Breast epithelium (tissue), 4 donors: ENCODE measurements around the gene CFLAR. TPM values are rescaled to one million over a fixed set of nuclear protein-coding genes. Genes with fewer than 3 reads are reported as not detected.

Experiments
- DNase-seq, 2 donors: peaks; one replicate each; pipeline ENCODE4 v3.0.0-alpha.2; 2019; ENCODE audit warnings: low spot score in 2 of 2
- H3K27ac ChIP-seq, 2 donors: fragments of 200-600 bp; sonication (generic) in 1 of 2; one replicate each; pipeline ENCODE4 v1.5.1; 2016 to 2019; ENCODE audit warnings: mild to moderate bottlenecking in 1 of 2
- H3K27me3 ChIP-seq, 2 donors: fragments of 200-600 bp; sonication (generic) in 1 of 2; one replicate each; pipeline versions ENCODE4 v1.5.1 to v1.6.0; 2017 to 2019; ENCODE audit warnings: control low read depth in 1 of 2, mild to moderate bottlenecking in 1 of 2
- H3K36me3 ChIP-seq: fragments of 200-600 bp; one replicate; pipeline ENCODE4 v1.5.1; 2019
- H3K4me1 ChIP-seq, 2 donors: fragments of 200-600 bp; sonication (generic); one replicate each; pipeline ENCODE4 v1.5.1; 2016 to 2019; ENCODE audit warnings: control low read depth in 1 of 2
- H3K4me3 ChIP-seq, 3 donors: fragments of 200-600 bp; sonication (generic); 1 replicate in 2 of 3; 2 replicates in 1 of 3; pipeline ENCODE4 v1.5.1; 2016 to 2019; ENCODE audit warnings: mild to moderate bottlenecking in 3 of 3, moderate library complexity in 2 of 3
- H3K9me3 ChIP-seq, 2 donors: fragments of 200-600 bp; sonication (generic) in 1 of 2; one replicate each; pipeline ENCODE4 v1.5.1; 2016 to 2019; ENCODE audit warnings: control low read depth in 1 of 2
- CTCF ChIP-seq, 3 donors: fragments of 450-650 bp; IDR thresholded peaks; one replicate each; pipeline ENCODE4 v1.5.1; 2016 to 2017; ENCODE audit warnings: antibody characterized with exemption in 3 of 3, mild to moderate bottlenecking in 3 of 3, moderate library complexity in 3 of 3
- POLR2A ChIP-seq: fragments of 450-650 bp; IDR thresholded peaks from one replicate; pipeline ENCODE4 v1.6.1; 2016; ENCODE audit warnings: antibody characterized with exemption, mild to moderate bottlenecking, moderate library complexity
- POLR2AphosphoS5 ChIP-seq, 3 donors: sonication (generic); formaldehyde crosslinking; IDR thresholded peaks; one replicate each; pipeline ENCODE4 v1.6.1; 2017; ENCODE audit warnings: antibody characterized with exemption in 3 of 3
- intact Hi-C: fragments of 100-400 bp; cut with DNase I; formaldehyde crosslinking; loops from one replicate; pipeline ENCODE4 v1.15.1; 2023; ENCODE audit warnings: low total_unique reads
- total RNA-seq, 3 donors: library from RNA; depleted of rRNA; stranded (reverse); fragments of >200 nt; gene quantifications; one replicate each; pipeline ENCODE4 v1.1.0, GENCODE V29; 2016

Gene CFLAR
- total RNA-seq, 3 donors from 2014 or later: 180 to 322 (median 207) TPM

- no peaks in the 10 kb centered on the region for H3K36me3 ChIP-seq
- H3K9me3 ChIP-seq: no peaks in the 10 kb centered on the region
- no peaks in the 10 kb centered on the region for H3K27me3 ChIP-seq
- intact Hi-C loops: no loop called here
- no peak for DNase-seq
- H3K27ac ChIP-seq: no peak overlapping the region
- H3K4me1 ChIP-seq: no peaks in the 10 kb centered on the region
- no peak overlapping the region for H3K4me3 ChIP-seq
- no peak for TF ChIP-seq CTCF (IDR thresholded peaks at IDR 0.05)
- TF ChIP-seq POLR2AphosphoS5 (IDR thresholded peaks at IDR 0.05): no peak
- no peak for TF ChIP-seq POLR2A
These were observed 10.2 kb upstream of the CFLAR start for GRCh38 chr2:201105759-201106158.

- H3K9me3 ChIP-seq: no peaks in the 10 kb centered on the region
- no peak for DNase-seq
- no peak overlapping the region for H3K27ac ChIP-seq
- no peaks in the 10 kb centered on the region for H3K27me3 ChIP-seq
- TF ChIP-seq POLR2AphosphoS5 (IDR thresholded peaks at IDR 0.05) (no peak), CTCF (IDR thresholded peaks at IDR 0.05) (no peak), POLR2A (no peak)
- no peaks in the 10 kb centered on the region for H3K4me1 ChIP-seq
- H3K36me3 ChIP-seq: no peaks in the 10 kb centered on the region
- intact Hi-C loops: no loop called here
- no peak overlapping the region for H3K4me3 ChIP-seq
These were observed 8.3 kb upstream of the CFLAR start for GRCh38 chr2:201107624-201108023.

- DNase-seq: no peak
- intact Hi-C loops: no loop called here
- Histone ChIP-seq H3K36me3 (no peaks in the 10 kb centered on the region), H3K27me3 (no peaks in the 10 kb centered on the region), H3K27ac (no peak overlapping the region), H3K4me3 (no peak overlapping the region), H3K4me1 (no peaks in the 10 kb centered on the region), H3K9me3 (no peaks in the 10 kb centered on the region)
- TF ChIP-seq POLR2A: no peak
- TF ChIP-seq CTCF (IDR thresholded peaks at IDR 0.05): no peak
- TF ChIP-seq POLR2AphosphoS5 (IDR thresholded peaks at IDR 0.05): no peak
These were observed 7.6 kb upstream of the CFLAR start for GRCh38 chr2:201108341-201108740.

GRCh38 chr2:201109186-201109585 lies 6.8 kb upstream of the CFLAR start:
- Histone ChIP-seq H3K4me1 (no peaks in the 10 kb centered on the region), H3K27ac (no peak overlapping the region), H3K9me3 (no peaks in the 10 kb centered on the region), H3K27me3 (no peaks in the 10 kb centered on the region), H3K36me3 (no peaks in the 10 kb centered on the region), H3K4me3 (no peak overlapping the region)
- no peak for DNase-seq
- intact Hi-C loops: no loop called here
- TF ChIP-seq CTCF (IDR thresholded peaks at IDR 0.05) (no peak), POLR2AphosphoS5 (IDR thresholded peaks at IDR 0.05) (no peak), POLR2A (no peak)

GRCh38 chr2:201110615-201111014 lies 5.3 kb upstream of the CFLAR start:
- Histone ChIP-seq H3K36me3 (no peaks in the 10 kb centered on the region), H3K9me3 (no peaks in the 10 kb centered on the region), H3K4me1 (no peaks in the 10 kb centered on the region), H3K27ac (no peak overlapping the region), H3K4me3 (no peak overlapping the region), H3K27me3 (no peaks in the 10 kb centered on the region)
- no peak for DNase-seq
- intact Hi-C loops: no loop called here
- TF ChIP-seq POLR2A (no peak), CTCF (IDR thresholded peaks at IDR 0.05) (no peak)
